K562 (cell line): ENCODE data around the gene RNH1. TPM values are rescaled to one million over a fixed set of nuclear protein-coding genes. Genes with fewer than 3 reads are reported as not detected.

Experiments used
- BRF2 ChIP-seq: IDR thresholded peaks from 3 replicates; pipeline ENCODE4 v1.6.1; 2011; ENCODE audit warnings: borderline replicate concordance, mild to moderate bottlenecking; ENCODE audit not compliant: insufficient read length, insufficient read depth
- E2F3 ChIP-seq: fragments of 250-450 bp; sonication (Bioruptor Pico); IDR thresholded peaks from 2 replicates; pipeline ENCODE4 v1.4.0; 2020; ENCODE audit warnings: mild to moderate bottlenecking
- FOXO4 ChIP-seq: fragments of 450-650 bp; formaldehyde crosslinking; IDR thresholded peaks from 2 replicates; pipeline ENCODE4 v1.4.0; 2020; ENCODE audit warnings: mild to moderate bottlenecking, moderate library complexity
- TCF7L2 ChIP-seq: fragments of 150-350 bp; IDR thresholded peaks from 2 replicates; pipeline ENCODE4 v1.6.1; 2016; ENCODE audit warnings: low read depth, mild to moderate bottlenecking, low read length, moderate library complexity
- THRB ChIP-seq: fragments of 450-650 bp; formaldehyde crosslinking; conservative IDR thresholded peaks from 2 replicates; pipeline ENCODE4 v1.4.0; 2022; ENCODE audit warnings: mild to moderate bottlenecking, missing genetic modification characterization
- polyA plus RNA-seq, 8 experiments: library from polyadenylated mRNA; depleted of rRNA in 4 of 8; stranded (reverse) in 5 of 8; unstranded in 3 of 8; fragments of >200 nt; fragmentation: Nextera tagmentation in 2 of 8; fragmentation: Illumina TruSeq in 1 of 8; extraction: Ambion mirVana in 2 of 8; extraction: Trizol in 1 of 8; gene quantifications; 2 replicates each; pipeline versions ENCODE4 v1.2.1 to v1.2.3, GENCODE V29; 2011 to 2014; ENCODE audit warnings: inconsistent platforms in 1 of 8, missing spikeins in 1 of 8
- total RNA-seq, 7 experiments: library from RNA; depleted of rRNA in 6 of 7; stranded (reverse); fragments of >200 nt in 6 of 7; fragmentation: Illumina TruSeq in 2 of 7; extraction: Trizol in 2 of 7; gene quantifications; 2 replicates each; pipeline versions ENCODE4 v1.2.1 to v1.2.3, GENCODE V29; 2011 to 2021; ENCODE audit warnings: low replicate concordance in 1 of 7

The RNH1 gene
- total and polyA plus RNA-seq, 9 of the 15 experiments (the other 6 are each of a cell fraction or from before 2014, with no cell fraction given): 2.5 to 160 (median 44.3) TPM

- 0 out of 2 replicates have a peak, but pooled peaks have one; percentile 34 for TF ChIP-seq E2F3 (CRISPR knock-in tag)
- 0 out of 2 replicates have a peak, but pooled peaks have one; percentile 25 for TF ChIP-seq FOXO4
- no peak for TF ChIP-seq TCF7L2
- 0 out of 2 replicates have a peak, but pooled peaks have one; percentile 24 for TF ChIP-seq THRB (CRISPR knock-in tag)
- no peak for TF ChIP-seq BRF2
Observed at GRCh38 chr11:537622-538430, 30.8 kb upstream of the RNH1 start (continued).
